Activated CD4-positive, alpha-beta memory T cell treated with anti-CD3 and anti-CD28 coated beads for 36 hours (primary cell): ENCODE measurements around the gene BMP6. TPM values are rescaled to one million over a fixed set of nuclear protein-coding genes. Genes with fewer than 3 reads are reported as not detected.

Source experiments
- CTCF ChIA-PET: fragments of 350-600 bp; sonication (Branson Sonifier 250); formaldehyde crosslinking; loops from one replicate; lab custom pipeline; 2021; ENCODE audit warnings: antibody characterized with exemption, inconsistent platforms; lab: Charles Lee
- POLR2A ChIA-PET: fragments of 350-600 bp; sonication (Branson Sonifier 250); formaldehyde crosslinking; loops from one replicate; lab custom pipeline; 2021; ENCODE audit warnings: antibody characterized with exemption; lab: Charles Lee
- DNase-seq: peaks from one replicate; pipeline ENCODE4 v3.0.0-alpha.2; 2020
- H3K27ac Mint-ChIP-seq: one replicate; pipeline ENCODE4 v1.8.0; 2021; ENCODE audit warnings: mixed read lengths
- H3K27me3 Mint-ChIP-seq: one replicate; pipeline ENCODE4 v1.8.0; 2021; ENCODE audit warnings: mixed read lengths
- H3K36me3 Mint-ChIP-seq: one replicate; pipeline ENCODE4 v1.8.0; 2021; ENCODE audit warnings: mixed read lengths
- H3K4me1 Mint-ChIP-seq: one replicate; pipeline ENCODE4 v1.8.0; 2021; ENCODE audit warnings: low read depth, mixed read lengths
- H3K4me3 Mint-ChIP-seq: one replicate; pipeline ENCODE4 v1.8.0; 2021; ENCODE audit warnings: mild to moderate bottlenecking, mixed read lengths
- H3K9me3 Mint-ChIP-seq: one replicate; pipeline ENCODE4 v1.8.0; 2021; ENCODE audit warnings: mixed read lengths
- intact Hi-C: fragments of 100-400 bp; cut with micrococcal nuclease; formaldehyde crosslinking; loops from one replicate; pipeline ENCODE4 v1.15.1; 2023
- total RNA-seq, 2 experiments: library from RNA; stranded (reverse); gene quantifications; one replicate each; pipeline ENCODE4 v1.2.3, GENCODE V29; 2021

The BMP6 gene
- total RNA-seq, 2 experiments from 2014 or later = 0.40 to 0.46 TPM

DNA sequence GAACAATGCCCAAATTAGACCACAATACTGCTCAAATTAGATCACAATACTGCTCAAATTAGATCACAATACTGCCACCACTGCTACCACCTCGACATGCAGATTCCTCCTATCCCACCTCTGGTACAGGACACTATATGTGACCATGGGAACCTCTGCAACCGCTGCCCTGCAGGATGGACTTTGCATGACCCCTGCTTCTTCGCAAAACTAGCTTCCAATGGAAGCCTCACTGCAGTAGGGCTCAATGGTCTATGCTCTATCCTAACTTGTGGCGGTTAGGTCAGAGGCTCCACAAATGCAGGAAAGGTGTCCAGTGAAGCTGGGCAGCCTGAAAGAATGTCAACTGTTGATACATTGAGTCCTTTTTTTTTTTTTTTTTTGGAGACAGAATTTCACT lies 192.5 kb downstream of the BMP6 start:
- no peaks in the 10 kb centered on the region for H3K36me3 Mint-ChIP-seq
- H3K27ac Mint-ChIP-seq = no peak overlapping the region
- intact Hi-C loops = no loop called here
- no peak for DNase-seq
- no peaks in the 10 kb centered on the region for H3K9me3 Mint-ChIP-seq
- POLR2A ChIA-PET = no interaction called here
- H3K4me3 Mint-ChIP-seq = no peak overlapping the region
- no peaks in the 10 kb centered on the region for H3K4me1 Mint-ChIP-seq
- H3K27me3 Mint-ChIP-seq = peaks cover 4% of the 10 kb centered on the region
- CTCF ChIA-PET = interaction anchor here (0.8 kb wide), 1 partner anchor 140 kb away, joined by 3 read pairs; no protein-coding TSS in a partner anchor

DNA sequence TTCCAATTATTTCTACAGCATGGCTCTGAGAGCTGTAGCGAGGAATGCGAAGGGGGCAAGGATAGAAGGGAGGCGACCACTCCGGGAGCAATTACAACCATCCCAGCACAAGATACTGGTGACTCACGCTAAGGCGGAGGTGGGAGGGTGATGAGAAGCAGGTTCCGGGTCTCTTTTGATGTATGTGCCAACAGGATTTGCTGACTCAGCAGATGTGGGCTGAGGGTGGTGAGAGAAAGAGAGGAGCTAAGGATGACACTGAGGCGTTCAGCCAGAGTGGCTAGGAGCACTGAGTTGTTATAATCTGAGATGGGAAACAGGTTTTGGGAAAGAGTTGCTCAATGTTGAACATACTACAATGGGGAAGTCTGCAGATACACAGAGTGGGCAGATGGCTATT lies 194.0 kb downstream of the BMP6 start:
- H3K4me1 Mint-ChIP-seq = no peaks in the 10 kb centered on the region
- H3K27me3 Mint-ChIP-seq = peaks cover 4% of the 10 kb centered on the region
- H3K9me3 Mint-ChIP-seq = peaks cover 6% of the 10 kb centered on the region
- POLR2A ChIA-PET = no interaction called here
- peak; percentile 79 for DNase-seq
- intact Hi-C loops = no loop called here
- CTCF ChIA-PET = no interaction called here
- no peak overlapping the region for H3K4me3 Mint-ChIP-seq
- H3K36me3 Mint-ChIP-seq = no peaks in the 10 kb centered on the region
- no peak overlapping the region for H3K27ac Mint-ChIP-seq

DNA sequence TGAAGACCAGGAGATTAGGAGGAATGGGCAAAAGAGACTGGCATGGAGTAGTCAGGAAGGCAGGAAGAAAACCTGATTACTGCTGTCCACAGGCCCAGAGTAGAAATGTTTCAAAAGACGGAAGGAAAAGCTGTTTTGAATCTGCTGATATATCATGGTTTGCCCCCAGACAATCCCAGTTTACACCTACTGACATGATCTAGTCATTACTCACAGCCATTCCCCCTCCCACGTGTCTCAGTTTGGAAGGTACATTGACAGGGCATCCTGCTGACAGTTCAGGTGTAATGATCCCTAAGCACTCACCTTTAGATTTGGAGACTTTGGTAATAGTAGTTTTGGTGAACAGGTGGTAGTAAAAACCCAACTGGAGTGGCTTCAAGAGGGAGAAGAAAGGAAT lies 194.5 kb downstream of the BMP6 start:
- H3K27me3 Mint-ChIP-seq = peaks cover 5% of the 10 kb centered on the region
- peaks cover 11% of the 10 kb centered on the region for H3K9me3 Mint-ChIP-seq
- intact Hi-C loops = no loop called here
- peak; percentile 44 for DNase-seq
- H3K4me1 Mint-ChIP-seq = no peaks in the 10 kb centered on the region
- ChIA-PET POLR2A (no interaction called here), CTCF (no interaction called here)
- no peak overlapping the region for H3K4me3 Mint-ChIP-seq
- no peak overlapping the region for H3K27ac Mint-ChIP-seq
- H3K36me3 Mint-ChIP-seq = peaks cover under 1% of the 10 kb centered on the region

DNA sequence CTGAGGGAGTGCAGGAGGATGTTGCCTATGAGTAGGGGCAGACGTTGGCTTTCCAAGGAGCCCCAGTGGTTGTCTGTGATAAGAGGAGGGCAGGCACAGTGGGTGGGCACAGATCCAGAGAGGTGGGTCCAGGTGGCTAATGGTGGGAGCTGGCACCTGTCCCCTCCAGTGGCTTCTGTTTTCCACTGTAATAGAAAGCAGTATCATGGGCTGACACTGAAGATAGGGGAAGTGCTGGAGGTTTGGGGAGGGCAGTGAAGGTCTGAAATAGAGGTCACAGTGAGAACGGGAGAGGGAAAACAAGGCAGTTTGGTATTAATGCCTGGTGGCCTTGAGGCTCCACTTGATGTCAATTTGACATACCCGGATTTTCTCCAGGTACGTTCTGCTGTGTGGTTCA lies 195.1 kb downstream of the BMP6 start:
- H3K9me3 Mint-ChIP-seq = peaks cover 16% of the 10 kb centered on the region
- no peak for DNase-seq
- ChIA-PET POLR2A (no interaction called here), CTCF (no interaction called here)
- intact Hi-C loops = no loop called here
- no peaks in the 10 kb centered on the region for H3K4me1 Mint-ChIP-seq
- peaks cover 2% of the 10 kb centered on the region for H3K36me3 Mint-ChIP-seq
- no peak overlapping the region for H3K27ac Mint-ChIP-seq
- H3K27me3 Mint-ChIP-seq = peaks cover 6% of the 10 kb centered on the region
- no peak overlapping the region for H3K4me3 Mint-ChIP-seq

DNA sequence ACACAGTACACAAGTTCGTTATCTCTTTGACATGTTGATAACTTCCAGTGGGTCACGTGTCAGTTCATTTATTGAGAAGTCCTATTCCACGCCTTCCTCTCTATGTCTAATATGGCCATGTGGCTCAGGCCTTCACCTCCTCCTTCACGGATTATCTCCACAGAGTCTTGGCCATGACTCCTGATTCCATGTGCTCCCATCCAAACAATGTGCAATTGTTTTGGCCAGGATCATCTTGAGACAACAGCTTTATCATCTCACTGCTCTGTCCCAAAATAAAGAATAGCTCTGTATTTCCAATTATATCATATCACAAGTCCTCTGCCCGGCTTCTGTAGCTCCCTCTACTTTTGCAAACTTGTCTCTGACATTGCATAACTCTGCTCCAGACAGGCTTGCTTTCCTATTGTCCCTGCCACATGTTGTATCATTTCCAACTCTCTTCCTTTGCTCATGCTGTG lies 195.8 kb downstream of the BMP6 start:
- H3K27me3 Mint-ChIP-seq = peaks cover 7% of the 10 kb centered on the region
- no peak for DNase-seq
- no peak overlapping the region for H3K27ac Mint-ChIP-seq
- no peaks in the 10 kb centered on the region for H3K4me1 Mint-ChIP-seq
- intact Hi-C loops = no loop called here
- peaks cover 16% of the 10 kb centered on the region for H3K9me3 Mint-ChIP-seq
- ChIA-PET POLR2A (no interaction called here), CTCF (no interaction called here)
- H3K4me3 Mint-ChIP-seq = no peak overlapping the region
- peaks cover 2% of the 10 kb centered on the region for H3K36me3 Mint-ChIP-seq

DNA sequence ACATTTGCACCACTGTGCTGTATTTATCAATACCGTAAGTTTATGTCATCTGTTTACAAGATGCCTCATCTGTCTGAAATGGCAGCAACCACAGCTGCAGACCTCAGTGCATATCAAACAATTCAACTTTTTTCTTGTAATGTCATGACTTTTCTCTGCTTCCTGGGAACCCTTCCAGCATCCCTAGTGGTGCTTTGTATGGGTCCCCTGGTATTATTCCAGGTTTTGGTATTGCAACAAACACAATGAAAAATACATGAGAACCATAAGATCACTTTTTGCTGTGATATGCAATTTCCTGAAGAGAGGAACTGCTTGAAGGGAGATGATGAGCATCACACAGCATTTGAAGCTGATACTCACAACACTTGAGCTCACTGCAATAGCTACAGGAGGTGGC lies 196.7 kb downstream of the BMP6 start:
- DNase-seq = no peak
- peaks cover 2% of the 10 kb centered on the region for H3K36me3 Mint-ChIP-seq
- ChIA-PET POLR2A (no interaction called here), CTCF (no interaction called here)
- peaks cover 16% of the 10 kb centered on the region for H3K9me3 Mint-ChIP-seq
- H3K27me3 Mint-ChIP-seq = peaks cover 7% of the 10 kb centered on the region
- H3K4me1 Mint-ChIP-seq = no peaks in the 10 kb centered on the region
- H3K4me3 Mint-ChIP-seq = no peak overlapping the region
- H3K27ac Mint-ChIP-seq = no peak overlapping the region
- intact Hi-C loops = no loop called here

DNA sequence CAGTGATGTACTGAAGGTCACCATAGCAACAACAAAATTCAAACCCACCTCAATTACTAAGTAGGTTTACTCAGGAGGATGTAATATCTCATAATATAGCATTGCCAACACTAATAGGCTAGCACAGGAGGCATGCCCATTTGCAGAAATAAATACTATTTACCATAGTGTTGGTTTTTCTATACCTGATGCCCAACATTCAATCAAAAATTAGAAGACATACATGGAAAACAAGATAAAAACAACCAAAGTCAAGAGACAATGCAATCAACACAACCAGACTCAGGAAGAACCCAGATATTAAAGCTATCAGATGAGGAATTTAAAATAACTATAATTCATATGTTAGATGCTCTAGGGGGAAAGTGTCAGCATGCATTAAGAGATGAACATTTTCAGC lies 199.0 kb downstream of the BMP6 start:
- Mint-ChIP-seq H3K36me3 (peaks cover 2% of the 10 kb centered on the region), H3K27ac (no peak overlapping the region)

More for the DNA sequence above, 199.0 kb downstream of the BMP6 start:
- ChIA-PET CTCF (interaction anchor here (0.9 kb wide), 1 partner anchor 9 kb away, joined by 3 read pairs; no protein-coding TSS in a partner anchor), POLR2A (no interaction called here)
- DNase-seq = no peak
- Mint-ChIP-seq H3K27me3 (peaks cover 10% of the 10 kb centered on the region), H3K4me1 (no peaks in the 10 kb centered on the region), H3K4me3 (no peak overlapping the region), H3K9me3 (peaks cover 16% of the 10 kb centered on the region)
- intact Hi-C loops = no loop called here

Other genes starting within 250 kb of the BMP6 start
- under 1 TPM; 0.07 to 0.12 TPM for gene DSP, start 184.4 kb upstream of the BMP6 start, total RNA-seq
- gene SNRNP48, start 135.9 kb upstream of the BMP6 start, total RNA-seq = 10 to 100 TPM; 21.1 to 21.8 TPM
- gene TXNDC5, start 184.7 kb downstream of the BMP6 start, total RNA-seq = 10 to 100 TPM; 59.6 to 64.5 TPM